Inferior parietal cortex (tissue), 1 donor: ENCODE results near the gene CSMD2.

Experiments used
- DNase-seq: peaks from one replicate; pipeline ENCODE4 v3.0.0-alpha.2; 2016; ENCODE audit errors: extremely low spot score

The CSMD2 gene

DNA sequence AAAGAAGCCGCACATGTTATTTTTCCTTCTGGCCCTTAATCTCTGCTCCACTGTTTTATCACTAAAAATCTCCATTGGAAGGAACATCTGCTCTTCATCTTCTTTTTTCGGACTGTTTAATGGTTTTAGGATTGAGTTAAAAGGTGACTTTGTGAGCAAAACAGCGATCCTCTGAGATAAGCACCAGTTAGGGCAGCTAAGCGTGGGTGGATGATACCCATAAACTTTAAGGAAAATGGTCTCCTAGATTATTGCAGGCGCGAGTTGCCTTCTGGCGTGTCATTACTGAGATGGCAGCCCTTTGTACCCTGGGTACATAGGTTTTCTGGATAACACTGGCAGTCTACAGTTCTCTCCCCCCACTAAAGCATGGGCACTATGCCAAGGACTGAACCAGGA lies 345.1 kb downstream of the CSMD2 start:
- DNase-seq: no peak

GRCh38 chr1:33819290-33819912 lies 345.6 kb downstream of the CSMD2 start:
- no peak for DNase-seq

- no peak for DNase-seq
Observed at GRCh38 chr1:33818071-33818470, 347.0 kb downstream of the CSMD2 start.

- DNase-seq: no peak
Observed at GRCh38 chr1:33815061-33815460, 350.0 kb downstream of the CSMD2 start.

DNA sequence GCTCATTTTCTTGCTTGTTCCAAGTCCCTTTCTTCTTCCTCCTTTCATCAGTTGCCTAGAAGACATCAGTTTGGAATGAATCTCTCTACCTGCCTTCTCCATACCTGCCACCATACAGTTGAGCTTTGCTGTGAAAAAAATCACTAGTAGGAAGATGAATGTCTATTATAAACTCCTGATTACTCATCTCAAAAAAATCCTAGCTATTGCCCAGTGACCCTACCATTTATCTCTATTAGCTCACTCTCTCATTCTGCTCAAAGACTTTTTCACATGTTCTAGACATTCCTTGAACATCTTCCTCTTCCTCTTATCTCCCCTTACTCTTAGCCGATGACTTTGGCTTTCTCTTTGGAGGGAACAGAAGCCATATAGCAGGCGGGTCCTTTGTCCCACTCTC lies 350.9 kb downstream of the CSMD2 start:
- no peak for DNase-seq

- DNase-seq: no peak
Observed at GRCh38 chr1:33810571-33810970, 354.5 kb downstream of the CSMD2 start.

DNA sequence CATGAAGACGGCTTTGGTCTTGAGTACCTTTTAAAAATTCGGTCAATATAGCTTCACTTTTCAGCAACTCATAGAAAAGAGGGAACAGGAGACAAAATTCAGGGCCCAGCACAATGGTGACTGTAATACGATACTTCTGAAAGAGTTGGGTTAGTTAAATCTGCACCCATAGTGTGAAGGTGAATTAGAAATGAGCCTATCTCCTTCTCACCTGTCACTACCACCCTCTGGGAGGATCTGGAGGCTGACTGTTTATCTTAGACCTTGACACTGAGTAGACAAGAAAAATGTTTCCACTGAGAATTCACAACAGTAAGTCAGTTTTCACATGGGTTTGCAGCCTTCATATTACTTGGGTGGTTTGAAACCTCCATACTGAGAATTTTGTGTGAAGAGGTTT lies 359.0 kb downstream of the CSMD2 start:
- DNase-seq: no peak

GRCh38 chr1:33802268-33802667 lies 362.8 kb downstream of the CSMD2 start:
- DNase-seq: no peak

DNA sequence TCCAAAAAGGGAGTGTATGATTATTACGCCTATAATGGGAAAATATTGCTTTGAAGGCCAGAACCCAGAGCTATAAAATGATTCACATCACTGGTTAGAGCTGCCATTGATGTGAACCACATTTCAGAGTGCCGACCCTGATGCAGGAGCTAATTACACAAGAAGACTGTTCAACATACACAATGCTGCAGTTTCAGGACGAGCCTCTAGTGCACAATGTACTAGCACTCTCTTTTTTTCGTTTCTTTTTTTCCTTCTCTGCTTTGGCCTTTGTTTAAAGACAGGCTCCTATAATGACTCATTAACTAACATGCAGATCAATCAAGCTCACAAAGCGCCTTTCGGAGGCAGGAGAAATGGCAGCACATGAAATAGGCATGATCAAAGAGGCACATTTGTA lies 367.2 kb downstream of the CSMD2 start:
- no peak for DNase-seq

- no peak for DNase-seq
Observed at GRCh38 chr1:33792651-33793050, 372.4 kb downstream of the CSMD2 start.

DNA sequence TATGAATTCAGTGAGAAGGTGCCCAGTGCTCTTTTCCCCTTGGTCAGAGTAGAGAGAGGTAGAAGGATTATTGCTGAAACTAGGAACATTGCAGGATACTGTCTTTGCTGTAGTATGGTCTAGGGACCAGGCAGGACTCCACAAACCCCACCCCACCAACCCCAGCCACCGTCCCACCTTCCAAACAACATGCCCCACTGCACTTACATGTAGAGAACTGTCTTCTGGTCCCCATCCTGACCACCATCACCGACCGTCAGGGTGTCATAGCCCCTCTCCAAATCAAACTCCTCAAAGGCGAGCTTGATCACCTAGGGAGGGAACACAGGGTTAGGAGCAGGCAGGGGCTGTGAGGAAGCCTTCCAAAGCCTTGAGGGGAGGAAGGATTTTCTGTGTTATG lies 372.8 kb downstream of the CSMD2 start:
- DNase-seq: no peak

- DNase-seq: no peak
Observed at GRCh38 chr1:33791251-33791650, 373.8 kb downstream of the CSMD2 start.

DNA sequence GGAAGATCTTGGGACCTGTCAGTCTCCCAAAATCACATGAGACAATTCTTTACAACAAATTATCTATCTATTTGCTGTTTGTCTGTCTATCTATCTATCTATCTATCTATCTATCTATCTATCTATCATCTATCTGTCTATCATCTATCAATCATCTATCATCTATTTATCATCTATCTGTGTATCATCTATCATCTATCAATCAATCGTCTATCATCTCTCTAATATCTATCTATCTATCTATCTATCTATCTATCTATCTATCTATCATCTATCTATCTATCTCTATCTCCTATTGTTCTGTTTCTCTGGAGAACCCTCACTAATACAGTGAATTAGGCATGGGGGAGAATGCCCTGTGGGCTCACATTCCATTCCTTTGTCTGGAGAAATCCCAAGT lies 374.5 kb downstream of the CSMD2 start:
- DNase-seq: no peak

DNA sequence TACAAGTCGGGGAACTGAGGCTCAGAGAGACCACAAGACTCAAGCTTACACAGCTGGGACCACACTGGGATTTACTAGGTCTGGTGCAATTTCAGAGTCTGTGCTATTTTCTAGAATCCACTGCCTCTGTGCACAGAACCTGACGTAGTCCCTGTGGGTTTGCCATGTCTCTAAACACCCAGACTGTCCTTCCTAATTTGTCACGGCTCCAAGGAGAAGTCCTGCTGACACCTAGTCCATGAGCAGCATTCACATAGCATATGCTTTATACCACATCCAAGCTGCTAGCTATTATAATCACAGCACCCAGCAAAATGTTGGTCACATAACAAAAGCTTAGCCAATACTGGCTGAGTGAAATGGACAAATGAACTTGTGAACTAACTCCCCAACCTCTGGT lies 380.2 kb downstream of the CSMD2 start:
- peak; percentile 26 for DNase-seq

DNA sequence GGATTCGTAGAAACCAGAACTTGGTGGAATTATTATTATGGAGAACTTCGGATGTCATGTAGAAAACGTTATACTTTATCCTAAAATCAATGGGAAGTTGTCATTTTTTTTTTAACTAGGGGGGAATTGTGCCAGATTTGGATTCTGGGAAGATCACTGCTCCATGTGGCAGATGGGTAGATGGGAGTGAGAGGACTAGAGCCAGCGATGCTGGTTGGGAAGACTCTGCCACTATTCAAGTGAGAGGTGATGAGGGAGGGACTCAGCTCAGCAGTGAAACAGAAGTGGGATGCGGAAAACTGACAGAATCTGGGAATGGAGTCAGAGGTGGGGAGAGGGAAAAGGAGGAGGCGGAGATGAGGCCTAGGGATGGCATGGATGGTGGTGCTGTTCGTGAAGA lies 382.3 kb downstream of the CSMD2 start:
- DNase-seq: no peak

DNA sequence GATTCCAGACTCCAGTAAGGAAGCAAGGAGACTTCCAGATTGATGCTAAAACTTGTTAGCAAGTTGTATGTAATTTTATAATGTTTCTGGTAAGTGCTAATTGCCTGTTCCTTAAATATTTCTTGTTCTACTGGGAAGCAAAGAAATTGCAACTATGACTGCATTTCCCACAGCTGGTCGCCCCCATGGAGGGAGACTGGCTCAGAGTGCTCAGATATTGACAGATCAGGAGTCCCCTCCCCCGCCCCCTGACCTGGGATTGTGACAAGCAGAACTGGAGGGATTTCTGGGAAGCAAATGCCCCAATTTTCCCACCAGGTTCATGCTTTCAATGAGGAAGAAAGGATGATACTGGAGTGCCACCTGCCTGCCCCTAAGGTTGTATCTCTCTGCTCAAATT lies 383.4 kb downstream of the CSMD2 start:
- no peak for DNase-seq

DNA sequence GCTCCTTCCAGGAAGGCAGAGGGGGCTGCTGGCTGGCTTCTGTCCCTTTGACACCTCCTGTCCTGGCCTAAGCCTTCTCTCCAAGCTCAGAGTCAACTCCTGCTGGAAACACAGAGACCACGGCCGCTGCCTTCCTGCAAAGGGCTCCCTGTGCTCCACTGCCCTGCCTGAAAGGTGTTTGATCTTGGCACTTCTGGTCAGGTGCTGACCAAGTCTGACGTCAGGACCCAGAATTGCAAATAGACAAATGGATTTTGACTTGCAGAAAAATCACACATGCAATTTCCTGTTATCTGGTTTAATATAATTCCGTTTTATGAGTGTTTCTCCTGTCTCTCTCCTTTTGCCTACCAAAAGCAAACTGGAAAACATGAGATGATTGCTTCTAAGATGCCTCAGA lies 387.7 kb downstream of the CSMD2 start:
- no peak for DNase-seq

- DNase-seq: no peak
Observed at GRCh38 chr1:33768821-33769220, 396.2 kb downstream of the CSMD2 start.

DNA sequence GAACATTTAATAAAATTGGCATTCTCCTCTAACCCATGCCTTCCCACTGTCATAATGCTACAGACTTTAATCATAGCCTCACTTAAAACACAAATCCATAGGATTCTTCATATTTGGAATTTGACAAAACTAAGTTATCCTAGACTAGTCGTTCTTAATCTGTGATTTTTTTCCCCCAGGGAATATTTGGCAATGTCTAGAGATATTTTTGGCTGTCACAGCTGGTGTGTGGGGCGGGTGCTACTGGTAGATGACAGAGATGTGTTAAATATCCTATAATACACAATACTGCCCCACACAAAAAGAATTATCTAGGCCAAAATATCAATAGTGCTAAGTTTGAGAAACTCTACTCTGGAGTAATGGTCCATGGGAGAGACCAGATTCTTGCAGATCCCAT lies 396.9 kb downstream of the CSMD2 start:
- DNase-seq: no peak

DNA sequence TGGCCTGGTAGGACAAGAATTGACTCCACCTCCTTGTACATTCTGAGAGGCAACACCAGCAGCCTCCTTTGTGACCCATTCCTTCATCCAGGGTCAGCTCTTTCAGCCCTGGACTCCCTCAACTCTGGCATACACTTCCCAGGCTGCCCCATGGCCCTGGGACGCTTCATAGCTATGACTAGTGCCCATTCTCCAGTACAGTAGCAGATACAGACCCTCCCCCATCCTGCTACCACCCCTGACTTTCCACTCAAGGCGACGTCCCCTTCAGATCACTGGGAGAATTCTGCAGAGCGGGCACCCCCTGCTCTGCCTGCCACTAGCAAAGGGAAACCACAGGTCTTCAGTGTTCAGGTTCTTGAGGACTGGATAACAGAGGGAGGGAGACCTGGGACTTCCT lies 400.9 kb downstream of the CSMD2 start:
- no peak for DNase-seq

DNA sequence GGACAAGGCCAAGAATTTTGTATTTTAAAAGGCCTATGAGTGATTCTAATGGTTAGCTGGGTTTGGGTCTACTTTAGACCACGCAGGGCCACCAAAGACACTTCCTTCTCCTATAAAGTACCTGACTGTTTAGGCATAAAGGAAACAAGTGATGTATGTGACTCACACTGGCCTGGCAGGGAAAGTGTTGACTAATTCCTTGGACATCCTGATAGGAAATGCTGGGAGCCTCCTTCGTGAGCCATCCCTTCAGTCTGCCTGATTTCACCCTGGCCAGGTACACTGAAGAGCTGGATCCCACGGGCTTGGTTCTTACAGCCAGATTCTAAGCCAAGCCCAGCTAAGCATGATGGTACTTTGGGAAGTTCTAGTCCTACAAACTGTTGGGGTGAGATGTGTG lies 401.6 kb downstream of the CSMD2 start:
- no peak for DNase-seq

DNA sequence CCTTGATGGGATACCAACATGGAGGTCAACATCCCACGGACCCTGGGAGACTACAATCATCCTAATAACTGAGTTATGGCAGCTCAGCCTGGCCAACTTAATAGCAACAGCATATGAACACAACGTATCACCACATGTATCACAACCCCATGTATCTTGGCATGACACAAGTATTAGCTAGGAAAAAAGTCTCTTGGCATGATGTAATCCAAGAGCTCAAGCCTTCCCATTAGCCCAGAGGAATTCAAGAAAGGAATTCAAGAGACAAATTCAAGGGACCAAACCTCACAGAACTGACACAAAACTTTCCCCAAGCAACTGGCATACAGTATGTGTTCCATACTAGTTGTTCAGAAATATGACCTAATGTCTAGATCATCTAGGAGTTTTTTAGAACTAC lies 402.1 kb downstream of the CSMD2 start:
- no peak for DNase-seq

DNA sequence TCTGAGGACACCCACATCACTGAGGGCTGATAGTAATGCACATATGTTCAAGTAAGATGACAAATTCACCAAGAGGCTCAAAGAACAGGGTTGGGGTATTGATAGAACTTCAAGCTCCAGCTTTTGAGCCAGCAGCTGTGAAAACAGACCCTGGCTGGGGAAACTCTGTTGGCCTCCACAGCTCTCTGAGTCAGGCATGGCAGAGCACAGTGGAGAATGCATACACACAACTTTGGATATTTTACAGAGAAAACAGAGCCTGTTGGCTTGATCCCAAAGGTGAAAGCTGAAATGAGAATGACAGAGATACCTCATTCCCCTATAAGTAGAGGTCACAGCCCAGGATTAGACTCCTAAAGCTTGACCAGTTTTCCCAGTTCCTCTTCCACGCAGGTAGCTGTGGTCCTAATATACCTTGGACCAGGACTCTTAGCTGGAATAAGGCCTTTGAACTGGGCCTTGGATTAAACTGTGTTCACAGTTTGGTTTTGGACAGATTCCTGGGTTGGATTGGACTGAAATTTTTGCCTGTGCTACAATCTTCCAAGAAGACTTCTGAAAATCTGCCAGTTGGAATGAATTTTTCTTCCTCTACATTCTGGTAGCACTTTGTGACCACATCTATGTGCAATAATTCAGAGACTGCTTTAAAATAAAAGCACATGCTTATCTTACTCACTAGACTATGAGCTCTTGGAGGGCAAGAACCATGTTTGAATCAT lies 402.8 kb downstream of the CSMD2 start:
- peak; percentile 59 for DNase-seq

GRCh38 chr1:33758698-33759097 lies 406.3 kb downstream of the CSMD2 start:
- DNase-seq: peak; percentile 39
